GM19240 (cell line): ENCODE results near the gene STX5.
"Not testable (repeated sequence)": the region's sequence is repeated elsewhere in the genome, so short reads cannot be mapped to it uniquely, and the experiment has no call there.

Experiments used
- DNase-seq: peaks from one replicate; pipeline ENCODE4 v3.0.0; 2011; ENCODE audit warnings: low spot score; ENCODE audit not compliant: insufficient read length

STX5 gene

GRCh38 chr11:62854013-62854824 lies 22.4 kb upstream of the STX5 start:
- DNase-seq: no peak

- no peak for DNase-seq
Measured at GRCh38 chr11:62853279-62853965, 21.6 kb upstream of the STX5 start.

GRCh38 chr11:62852523-62853188 lies 20.8 kb upstream of the STX5 start:
- no peak for DNase-seq

- no peak for DNase-seq
Measured at GRCh38 chr11:62851807-62852522, 20.1 kb upstream of the STX5 start.

- DNase-seq: no peak
Measured at GRCh38 chr11:62850911-62851806, 19.3 kb upstream of the STX5 start.

- no peak for DNase-seq
Measured at GRCh38 chr11:62847767-62848314, 16.0 kb upstream of the STX5 start.

- DNase-seq: no peak
Measured at GRCh38 chr11:62846177-62846576, 14.3 kb upstream of the STX5 start.

- no peak for DNase-seq
Measured at GRCh38 chr11:62844154-62844553, 12.3 kb upstream of the STX5 start.

- no peak for DNase-seq
Measured at GRCh38 chr11:62843466-62843865, 11.6 kb upstream of the STX5 start.

GRCh38 chr11:62842891-62843290 lies 11.0 kb upstream of the STX5 start:
- not testable (repeated sequence) for DNase-seq

GRCh38 chr11:62842171-62842741 lies 10.4 kb upstream of the STX5 start:
- no peak for DNase-seq

GRCh38 chr11:62841361-62842170 lies 9.7 kb upstream of the STX5 start:
- DNase-seq: peak; percentile 75

GRCh38 chr11:62840721-62841360 lies 9.0 kb upstream of the STX5 start:
- not testable (repeated sequence) for DNase-seq

GRCh38 chr11:62839050-62839945 lies 7.4 kb upstream of the STX5 start, which contains the start of gene WDR74:
Gene WDR74 (minus strand): TSS chr11:62839590. CDS start chr11:62839570, 20 bp downstream.
- peak; percentile 43 for DNase-seq

- no peak for DNase-seq
Measured at GRCh38 chr11:62835336-62835735, 3.5 kb upstream of the STX5 start.

- DNase-seq: no peak
Measured at GRCh38 chr11:62832336-62833234, 734 bp upstream of the STX5 start, which contains the start of gene TEX54. Gene TEX54 (minus strand): TSS chr11:62832841.
